HepG2 (cell line): ENCODE data around the gene HAUS1. TPM values are rescaled to one million over a fixed set of nuclear protein-coding genes. Genes with fewer than 3 reads are reported as not detected.

ENCODE experiments used
- ATAC-seq: fragments of 200-7000 bp; cut with Tn5 transposase; 3 replicates; pipeline ENCODE4 v1.9.1; 2020; ENCODE audit warnings: mild to moderate bottlenecking, moderate library complexity
- BruUV-seq: library from RNA; stranded (reverse); fragments of 400-500 nt; replicated peaks from 2 replicates; lab custom pipeline; 2021; lab: Mats Ljungman, UMichigan
- CTCF ChIA-PET: fragments of 300-600 bp; formaldehyde crosslinking; extraction: SDS; loops from one replicate; lab custom pipeline; 2021; ENCODE audit warnings: low total read pairs, inconsistent platforms, low intra/inter-chr PET ratio; lab: Yijun Ruan, JAX
- POLR2A ChIA-PET: fragments of 350-600 bp; sonication (Branson Sonifier 250); formaldehyde crosslinking; loops from one replicate; lab custom pipeline; 2020; ENCODE audit warnings: antibody characterized with exemption, inconsistent platforms; lab: Yijun Ruan, JAX
- DNase-seq: peaks from one replicate; pipeline ENCODE4 v3.0.0-alpha.2; 2015; ENCODE audit warnings: low spot score
- FAIRE-seq: peaks from 3 replicates; lab custom pipeline; 2011; peaks lifted over from hg19 to GRCh38; lab: Jason Lieb, UNC
- H2AFZ ChIP-seq: one replicate; pipeline ENCODE4 v1.6.1; 2011; ENCODE audit warnings: low read length, inconsistent platforms
- H3K27ac ChIP-seq: fragments of 300-600 bp; 3 replicates; pipeline ENCODE4 v1.8.0; 2011; ENCODE audit warnings: mixed run types, mild to moderate bottlenecking, mixed read lengths, low read length, inconsistent platforms; ENCODE audit not compliant: insufficient read depth; ENCODE audit errors: extremely low read length
- H3K27me3 ChIP-seq, 2 experiments: fragments of 200-600 bp in 1 of 2; 2 replicates in 1 of 2; 3 replicates in 1 of 2; pipeline versions ENCODE4 v1.6.0 to v1.8.0; 2011; ENCODE audit warnings: low read length in 2 of 2, mild to moderate bottlenecking in 2 of 2, moderate library complexity in 2 of 2, inconsistent platforms in 1 of 2; ENCODE audit not compliant: insufficient read depth in 2 of 2, control insufficient read depth in 1 of 2
- H3K36me3 ChIP-seq, 2 experiments: fragments of 200-600 bp in 1 of 2; replicated peaks in 1 of 2; 2 replicates in 1 of 2; 3 replicates in 1 of 2; pipeline versions ENCODE4 v1.5.1 to v1.8.0; 2011; ENCODE audit warnings: low read length in 2 of 2, inconsistent platforms in 1 of 2; ENCODE audit not compliant: insufficient read depth in 2 of 2, control insufficient read depth in 1 of 2
- H3K4me1 ChIP-seq: 2 replicates; pipeline ENCODE4 v1.5.1; 2012; ENCODE audit warnings: low read length, inconsistent platforms; ENCODE audit not compliant: insufficient read depth
- H3K4me2 ChIP-seq: 2 replicates; pipeline ENCODE4 v1.6.0; 2011; ENCODE audit warnings: low read depth, low read length, inconsistent platforms
- H3K4me3 ChIP-seq, 3 experiments: fragments of 200-600 bp in 1 of 3; sonication (generic), shearing (Covaris generic) in 1 of 3; replicated peaks in 1 of 3; 2 replicates each; pipeline ENCODE4 v1.5.1; 2011 to 2016; ENCODE audit warnings: low read length in 3 of 3, inconsistent platforms in 2 of 3, low read depth in 2 of 3, mild to moderate bottlenecking in 2 of 3, control low read depth in 1 of 3, mixed read lengths in 1 of 3; ENCODE audit not compliant: insufficient read depth in 1 of 3
- H3K79me2 ChIP-seq: one replicate; pipeline ENCODE4 v1.6.1; 2011; ENCODE audit warnings: low read length, inconsistent platforms; ENCODE audit not compliant: insufficient read depth
- H3K9ac ChIP-seq: 2 replicates; pipeline ENCODE4 v1.6.0; 2011; ENCODE audit warnings: mild to moderate bottlenecking, low read depth, low read length, inconsistent platforms; ENCODE audit not compliant: insufficient read depth
- H3K9me3 ChIP-seq: 2 replicates; pipeline ENCODE4 v1.5.1; 2012; ENCODE audit warnings: mild to moderate bottlenecking, low read length
- H4K20me1 ChIP-seq: 2 replicates; pipeline ENCODE4 v1.6.0; 2011; ENCODE audit warnings: inconsistent platforms, mild to moderate bottlenecking, low read length, moderate library complexity; ENCODE audit not compliant: insufficient read depth
- MATR3 ChIP-seq: sonication (generic); formaldehyde crosslinking; IDR thresholded peaks from 2 replicates; pipeline ENCODE4 v1.4.0; 2020; ENCODE audit warnings: missing genetic modification reagents
- SALL1 ChIP-seq: sonication (generic); formaldehyde crosslinking; IDR thresholded peaks from 2 replicates; pipeline ENCODE4 v1.8.0; 2022; ENCODE audit warnings: mild to moderate bottlenecking, missing genetic modification reagents
- TBX3 ChIP-seq: fragments of 450-650 bp; IDR thresholded peaks from 2 replicates; pipeline ENCODE4 v1.6.1; 2017; ENCODE audit warnings: antibody characterized with exemption, mild to moderate bottlenecking, inconsistent platforms, borderline replicate concordance
- YEATS4 ChIP-seq: sonication (generic); formaldehyde crosslinking; IDR thresholded peaks from 2 replicates; pipeline ENCODE4 v1.4.0; 2020; ENCODE audit warnings: missing genetic modification reagents, borderline replicate concordance
- ZBTB2 ChIP-seq: sonication (generic); formaldehyde crosslinking; IDR thresholded peaks from 2 replicates; pipeline ENCODE4 v1.8.0; 2022; ENCODE audit warnings: low read depth, missing genetic modification reagents
- ZBTB20 ChIP-seq: sonication (generic); formaldehyde crosslinking; IDR thresholded peaks from 2 replicates; pipeline ENCODE4 v1.8.1; 2023; ENCODE audit warnings: missing genetic modification reagents, low read depth, mild to moderate bottlenecking, borderline replicate concordance
- ZKSCAN1 ChIP-seq: fragments of 150-350 bp; IDR thresholded peaks from 2 replicates; pipeline ENCODE4 v1.6.1; 2014; ENCODE audit warnings: low read length
- ZNF136 ChIP-seq: sonication (generic); formaldehyde crosslinking; IDR thresholded peaks from 2 replicates; pipeline ENCODE4 v1.8.1; 2022; ENCODE audit warnings: low read depth, mild to moderate bottlenecking, moderate library complexity, missing genetic modification reagents
- ZNF263 ChIP-seq: sonication (generic); formaldehyde crosslinking; IDR thresholded peaks from 2 replicates; pipeline ENCODE4 v1.4.0; 2020; ENCODE audit warnings: missing genetic modification reagents
- ZNF430 ChIP-seq: sonication (generic); formaldehyde crosslinking; IDR thresholded peaks from 2 replicates; pipeline ENCODE4 v1.9.0; 2021; ENCODE audit warnings: mild to moderate bottlenecking, missing genetic modification reagents
- ZNF749 ChIP-seq: sonication (generic); formaldehyde crosslinking; IDR thresholded peaks from 2 replicates; pipeline ENCODE4 v1.8.0; 2022; ENCODE audit warnings: mild to moderate bottlenecking, missing genetic modification reagents, moderate library complexity, borderline replicate concordance
- WGBS: methylation state at CpG from one replicate; pipeline ENCODE4 v1.1.6; 2017; ENCODE audit warnings: low lambda C conversion rate; 5-methylcytosine and 5-hydroxymethylcytosine counted together
- in situ Hi-C: cut with HindIII; loops from 2 replicates; pipeline ENCODE4 v1.10.0; 2017; ENCODE audit warnings: low pct_unique_long_range_greater_than_20kb; ENCODE audit not compliant: extremely low pct_ligation_motif_present
- intact Hi-C: fragments of 100-400 bp; cut with micrococcal nuclease; formaldehyde crosslinking; loops from one replicate; pipeline ENCODE4 v1.10.0; 2022; ENCODE audit not compliant: unreplicated experiment
- polyA plus RNA-seq, 8 experiments: library from polyadenylated mRNA; depleted of rRNA in 3 of 8; stranded (reverse) in 7 of 8; unstranded in 1 of 8; fragments of >200 nt; fragmentation: Illumina TruSeq in 4 of 8; extraction: Trizol in 4 of 8; gene quantifications; 2 replicates each; pipeline versions ENCODE4 v1.2.1 to v1.2.3, GENCODE V29; 2011 to 2016; ENCODE audit warnings: low read depth in 4 of 8, missing spikeins in 1 of 8, mixed read lengths in 1 of 8; ENCODE audit not compliant: insufficient read depth in 1 of 8
- total RNA-seq, 5 experiments: library from RNA; depleted of rRNA; stranded (reverse); fragments of >200 nt; fragmentation: Illumina TruSeq; extraction: Trizol; gene quantifications; 2 replicates each; pipeline ENCODE4 v1.2.3, GENCODE V29; 2016; ENCODE audit warnings: low read depth in 1 of 5
- TF ChIP-seq, protein P1 (sequence below): sonication (generic); formaldehyde crosslinking; IDR thresholded peaks from 2 replicates; pipeline ENCODE4 v1.4.0; 2020; ENCODE audit warnings: missing genetic modification reagents, low read depth, mild to moderate bottlenecking, borderline replicate concordance

HAUS1 gene
- total and polyA plus RNA-seq, 2 of the 13 experiments (the other 11 are each of a cell fraction or from before 2014, with no cell fraction given), result 20.6 to 59.2 TPM

DNA sequence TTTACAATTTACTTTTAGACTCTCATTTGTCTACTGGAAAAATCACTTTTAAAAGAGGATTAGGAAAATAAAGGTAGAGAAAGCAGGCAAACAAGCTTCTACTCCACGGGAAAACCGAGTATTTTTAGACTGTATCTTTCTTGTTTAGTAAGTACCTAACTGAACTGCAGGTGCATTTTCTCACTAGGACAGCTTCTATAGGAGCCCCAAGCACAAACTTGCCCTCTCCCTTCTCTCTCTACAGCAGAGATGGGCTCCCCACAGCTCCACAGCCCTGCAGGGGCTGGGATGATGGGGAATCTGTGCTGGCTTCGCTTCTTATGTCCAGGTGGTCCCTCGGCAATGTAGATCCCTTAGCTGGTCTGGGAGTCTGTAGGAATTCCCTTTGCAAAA, 48.4 kb upstream of the HAUS1 start:
- BruUV-seq, result no TSS peak
- in situ Hi-C loops, result no loop called here
- no peaks in the 10 kb centered on the region for H3K9me3 ChIP-seq
- H3K4me3 ChIP-seq, result no peak overlapping the region
- ChIA-PET CTCF (no interaction called here), POLR2A (no interaction called here)
- WGBS, result 52% methylated on average over 4 of the region's 4 CpGs
- H3K36me3 ChIP-seq, result no peaks in the 10 kb centered on the region
- H3K27ac ChIP-seq, result no peak overlapping the region
- H3K9ac ChIP-seq, result no peak overlapping the region
- H3K4me1 ChIP-seq, result peaks cover 20% of the 10 kb centered on the region
- TF ChIP-seq ZKSCAN1, result no peak
- no peak for FAIRE-seq
- no peak overlapping the region for H3K4me2 ChIP-seq
- no peak overlapping the region for H2AFZ ChIP-seq
- ATAC-seq, result no peak
- H4K20me1 ChIP-seq, result peaks cover 4% of the 10 kb centered on the region; the same call in 1 of the 2 replicates
- H3K79me2 ChIP-seq, result no peaks in the 10 kb centered on the region
- no peak for DNase-seq
- intact Hi-C loops, result no loop called here
- H3K27me3 ChIP-seq, result peaks cover 0 to 32% of the 10 kb centered on the region in 2 experiments; a peak in 3 of 5 replicates

DNA sequence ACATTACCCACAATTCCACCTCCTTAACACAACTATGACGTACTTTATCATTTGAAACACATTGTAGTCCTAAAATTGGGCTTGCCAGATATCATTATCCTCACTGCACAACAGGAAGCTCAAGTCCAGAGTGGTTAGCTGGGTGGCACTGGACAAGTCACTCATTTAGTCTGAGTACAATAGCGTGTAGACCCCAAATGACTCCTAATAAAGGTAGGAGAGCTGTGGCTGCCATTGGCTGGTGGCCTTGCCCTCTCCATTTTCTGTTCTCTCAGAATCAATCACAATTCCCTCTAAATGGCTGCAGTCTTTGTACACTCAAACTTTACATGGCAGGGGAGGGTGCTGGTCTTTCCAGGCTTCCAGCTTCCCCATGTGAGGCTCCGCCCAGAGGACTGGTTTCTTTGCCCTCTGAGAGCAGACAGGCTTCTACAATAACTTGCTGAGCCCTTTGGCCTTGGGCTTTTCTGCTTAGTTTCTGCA, 43.8 kb upstream of the HAUS1 start:
- Histone ChIP-seq H3K79me2 (no peaks in the 10 kb centered on the region), H3K36me3 (no peaks in the 10 kb centered on the region), H3K4me2 (no peak overlapping the region), H3K4me1 (no peaks in the 10 kb centered on the region), H2AFZ (no peak overlapping the region), H3K27me3 (peaks cover 2 to 19% of the 10 kb centered on the region in 2 experiments; a peak in 3 of 5 replicates), H3K27ac (no peak overlapping the region), H4K20me1 (no peaks in the 10 kb centered on the region), H3K9ac (no peak overlapping the region), H3K4me3 (no peak overlapping the region), H3K9me3 (no peaks in the 10 kb centered on the region)
- DNase-seq (no peak), FAIRE-seq (no peak), ATAC-seq (no peak; the same call in 2 of the 3 replicates)
- TF ChIP-seq TBX3 (no peak), YEATS4 (no peak), MATR3 (no peak), ZNF136 (CRISPR knock-in tag) (no peak), ZNF430 (CRISPR knock-in tag) (no peak), ZBTB20 (CRISPR knock-in tag) (no peak), SALL1 (no peak), ZBTB2 (CRISPR knock-in tag) (no peak), ZNF263 (no peak), ZNF749 (CRISPR knock-in tag) (no peak)
- TF ChIP-seq, protein P1, sequence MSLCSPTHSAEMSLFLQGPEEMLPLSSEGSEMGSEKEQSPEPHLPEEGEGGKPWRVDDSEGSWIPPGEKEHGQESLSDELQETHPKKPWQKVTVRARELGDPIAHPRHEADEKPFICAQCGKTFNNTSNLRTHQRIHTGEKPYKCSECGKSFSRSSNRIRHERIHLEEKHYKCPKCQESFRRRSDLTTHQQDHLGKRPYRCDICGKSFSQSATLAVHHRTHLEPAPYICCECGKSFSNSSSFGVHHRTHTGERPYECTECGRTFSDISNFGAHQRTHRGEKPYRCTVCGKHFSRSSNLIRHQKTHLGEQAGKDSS, result no peak
- WGBS, result 42% methylated on average over 3 of the region's 3 CpGs
- intact Hi-C loops (no loop called here), in situ Hi-C loops (no loop called here)
- ChIA-PET CTCF (no interaction called here), POLR2A (no interaction called here)
- no TSS peak for BruUV-seq
